COLO668 (cell line): ENCODE measurements around the gene TFDP1.

Experiments
- DNase-seq: peaks from one replicate; lab custom pipeline; 2025; ENCODE audit not compliant: unreplicated experiment; lab: John Stamatoyannopoulos, UW

The TFDP1 gene

DNA sequence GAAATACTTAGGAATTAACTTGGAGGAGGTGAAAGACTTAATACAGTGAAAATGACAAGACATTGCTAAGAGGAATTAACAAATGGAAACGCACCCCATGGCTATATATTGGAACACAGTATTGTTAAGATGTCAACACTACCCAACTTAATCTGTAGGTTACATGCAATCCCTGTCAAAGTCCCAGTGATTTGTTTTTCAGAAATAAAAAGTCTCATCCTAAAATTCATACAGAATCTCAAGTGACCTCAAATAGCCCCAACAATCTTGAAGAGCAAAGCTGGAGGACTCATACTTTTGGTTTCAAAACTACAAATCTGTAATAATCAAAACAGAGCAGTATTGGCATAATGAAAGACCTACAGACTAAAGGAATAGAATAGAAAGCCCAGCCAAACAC is 60.2 kb downstream of the TFDP1 start:
- no peak for DNase-seq

- DNase-seq, result no peak
These were observed 60.8 kb downstream of the TFDP1 start for GRCh38 chr13:113645329-113645728.

DNA sequence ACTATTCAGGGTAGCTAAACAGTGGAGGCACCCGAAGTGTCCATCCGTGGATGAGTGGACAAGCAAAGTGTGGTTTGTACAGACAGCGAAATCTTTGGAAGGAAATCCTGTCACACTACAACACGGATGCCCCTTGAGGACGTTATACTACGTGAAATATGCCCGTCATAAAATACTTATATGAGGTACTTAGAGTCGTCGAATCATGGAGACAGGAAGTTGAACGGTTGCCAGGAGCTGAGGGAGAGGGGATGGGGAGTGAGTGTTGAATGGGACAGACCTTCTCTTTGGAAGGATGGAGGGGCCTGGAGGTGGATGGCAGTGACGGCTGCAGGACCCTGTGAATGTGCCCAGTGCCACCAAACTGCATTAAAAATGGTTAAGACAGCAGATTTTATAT is 61.8 kb downstream of the TFDP1 start:
- peak; percentile 58 for DNase-seq

DNA sequence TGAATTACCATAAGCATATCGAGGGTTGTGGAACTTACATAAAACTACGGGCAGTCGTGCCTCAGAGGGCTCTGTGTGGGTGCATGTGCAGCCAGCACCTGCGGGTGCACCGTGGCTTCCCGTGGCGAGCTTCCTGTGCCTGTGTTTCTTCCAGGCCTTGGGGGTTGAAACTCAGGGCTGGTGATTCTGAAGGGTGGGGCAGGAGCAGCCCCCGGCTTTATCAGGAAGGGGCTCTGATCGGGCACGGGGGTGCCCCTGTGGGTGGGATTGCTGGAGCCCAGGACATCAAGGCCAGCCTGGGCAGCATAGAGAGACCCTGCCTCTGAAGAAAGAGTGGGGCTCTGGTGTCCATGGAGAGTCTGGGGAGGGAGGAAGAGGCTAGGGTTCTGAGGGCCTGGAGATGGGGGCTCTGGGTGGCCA is 62.4 kb downstream of the TFDP1 start:
- no peak for DNase-seq

DNA sequence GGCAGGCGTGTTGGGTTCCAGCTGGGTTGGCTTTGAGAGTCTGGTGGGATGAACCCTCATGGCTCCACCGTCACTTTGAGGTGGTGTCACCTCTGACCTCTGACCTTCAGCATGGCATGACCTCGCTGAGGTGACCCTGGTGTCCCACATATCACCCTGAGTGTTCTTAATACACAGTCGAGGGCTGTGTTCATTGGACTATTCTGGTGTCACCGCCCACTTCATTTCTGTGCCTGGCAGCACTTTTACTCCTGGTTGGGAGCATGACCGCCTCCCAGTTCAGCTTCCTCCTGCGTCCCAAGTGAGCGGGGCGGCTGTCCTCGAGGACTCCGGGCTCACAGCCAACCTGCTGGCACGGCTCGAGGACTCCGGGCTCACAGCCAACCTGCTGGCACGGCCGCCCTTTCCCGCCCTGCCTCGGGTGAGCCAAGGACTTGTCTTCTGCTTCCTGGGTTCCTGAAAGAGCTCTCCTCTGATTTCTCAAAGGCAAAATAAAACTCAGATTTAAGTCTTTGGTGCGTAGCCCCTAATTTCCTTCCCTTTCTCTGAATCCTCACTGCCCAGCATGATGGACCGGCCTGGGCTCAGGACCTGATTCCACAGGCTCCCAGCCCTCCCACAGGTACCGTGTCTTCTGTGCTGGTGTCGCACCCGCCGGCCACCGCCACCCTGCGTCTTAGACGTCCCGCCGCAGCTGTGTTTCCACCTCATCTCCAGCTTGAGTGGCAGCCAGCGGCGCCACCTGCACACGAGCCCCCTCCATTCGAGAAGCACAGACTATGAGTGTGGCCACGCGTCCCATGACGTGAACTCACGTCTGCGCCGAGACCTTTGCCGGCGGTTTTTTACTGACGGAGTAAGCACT is 63.0 kb downstream of the TFDP1 start:
- DNase-seq, result peak; percentile 97

- DNase-seq, result no peak
These were observed 63.7 kb downstream of the TFDP1 start for GRCh38 chr13:113648216-113648610.

DNA sequence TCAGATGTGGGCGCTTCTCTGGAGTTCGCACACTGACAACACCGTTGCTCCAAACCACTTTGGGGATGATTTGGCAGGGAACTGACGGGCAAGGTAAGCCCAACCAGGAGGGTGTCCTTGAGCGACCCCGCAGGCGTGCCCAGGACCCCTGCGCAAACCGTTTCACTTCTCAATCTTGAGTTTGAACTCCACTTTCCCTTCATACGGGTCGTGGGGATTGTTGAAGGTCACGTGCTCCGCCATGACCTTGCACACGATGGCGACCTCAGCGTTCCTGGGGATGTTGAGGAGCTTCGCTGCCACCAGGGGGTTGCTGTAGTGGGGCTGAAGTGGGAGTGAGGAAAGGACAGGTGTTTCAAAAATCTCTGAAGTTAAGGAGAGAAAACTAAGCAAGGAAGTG is 64.7 kb downstream of the TFDP1 start:
- no peak for DNase-seq

GRCh38 chr13:113650275-113650674 is 65.7 kb downstream of the TFDP1 start:
- DNase-seq, result no peak

GRCh38 chr13:113650731-113651148 is 66.2 kb downstream of the TFDP1 start:
- DNase-seq, result no peak

DNA sequence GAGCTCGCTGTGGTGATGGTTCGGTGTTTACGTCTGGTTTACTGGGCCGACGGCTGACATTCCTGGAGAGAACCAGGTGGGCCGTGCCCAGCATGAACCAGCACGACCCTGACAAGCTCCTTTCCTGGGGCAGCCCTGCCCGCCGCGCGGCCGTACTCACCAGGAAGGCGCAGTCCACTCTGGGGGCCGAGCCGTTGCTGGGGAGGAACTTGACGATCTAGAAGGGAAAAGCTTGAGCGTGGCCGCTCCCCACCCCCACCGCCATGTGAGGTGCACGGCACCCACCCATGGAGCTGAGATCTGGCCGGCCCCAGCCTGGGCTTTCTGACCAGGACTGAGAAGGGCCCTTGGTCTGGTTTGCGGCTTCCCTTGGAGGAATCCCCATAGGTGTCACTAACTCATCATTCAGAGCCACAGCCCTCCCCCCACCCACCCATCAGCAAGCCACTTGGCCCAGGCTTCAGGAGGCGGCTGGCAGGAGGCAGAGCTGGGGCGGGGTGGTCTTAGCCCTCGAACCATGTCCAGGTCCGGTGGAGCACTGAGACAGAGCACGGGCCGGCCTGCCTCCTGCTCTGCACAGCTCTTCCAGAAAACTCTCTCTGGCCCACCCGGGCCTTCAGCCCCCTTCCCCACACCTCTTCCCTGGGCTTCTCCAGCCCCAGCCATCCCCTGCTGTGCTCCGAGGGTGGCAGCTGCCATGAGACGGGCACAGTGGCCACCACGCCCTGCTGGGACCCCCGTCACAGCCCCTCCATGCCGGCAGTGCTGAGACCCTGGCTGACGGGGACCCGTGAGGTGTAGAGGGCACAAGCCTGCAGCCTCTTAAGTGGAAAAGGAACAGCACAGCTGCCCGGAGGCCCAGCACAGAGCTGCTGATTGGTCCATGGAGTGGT is 67.2 kb downstream of the TFDP1 start:
- no peak for DNase-seq

DNA sequence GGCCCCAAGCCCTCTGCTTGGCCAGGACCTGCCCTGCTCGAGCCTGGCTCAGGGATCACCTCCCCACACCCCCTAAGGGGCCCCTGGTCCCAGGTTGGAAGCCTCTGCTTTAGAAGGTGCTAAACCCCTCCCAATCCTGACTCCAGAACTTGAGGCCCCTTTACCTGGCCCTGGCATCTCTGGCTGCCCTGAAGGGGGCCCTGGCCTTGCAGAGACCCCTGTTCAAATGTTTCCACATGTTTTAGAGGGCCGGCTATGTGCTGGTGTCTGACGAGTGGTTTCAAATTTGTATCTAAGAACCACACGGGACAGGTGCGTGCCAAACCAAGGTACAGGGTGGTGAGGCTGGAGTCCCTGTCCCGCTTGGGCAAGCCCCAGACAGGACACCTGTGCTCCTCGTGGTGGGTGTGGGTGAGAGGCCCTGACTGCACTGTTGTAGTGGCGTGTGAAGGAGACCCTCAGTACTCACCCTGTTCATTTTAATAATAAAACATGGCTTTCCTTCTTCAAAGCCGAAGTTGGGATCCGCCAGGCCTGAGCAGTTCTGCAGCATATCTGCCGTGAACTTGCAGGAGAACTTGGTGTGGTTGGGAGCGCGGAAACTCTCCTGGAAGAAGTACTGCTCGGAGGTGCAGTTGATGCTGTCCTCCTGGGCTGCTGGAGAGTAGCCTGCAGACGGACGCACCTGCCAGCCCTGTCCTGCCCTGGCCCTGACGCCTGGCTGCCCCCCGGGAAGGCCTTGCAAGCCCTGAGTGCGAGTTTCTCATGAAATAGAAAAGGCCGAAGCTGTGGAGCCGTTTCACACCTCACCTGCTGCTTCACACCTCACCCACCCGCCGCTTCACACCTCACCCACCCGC is 68.1 kb downstream of the TFDP1 start:
- no peak for DNase-seq

DNA sequence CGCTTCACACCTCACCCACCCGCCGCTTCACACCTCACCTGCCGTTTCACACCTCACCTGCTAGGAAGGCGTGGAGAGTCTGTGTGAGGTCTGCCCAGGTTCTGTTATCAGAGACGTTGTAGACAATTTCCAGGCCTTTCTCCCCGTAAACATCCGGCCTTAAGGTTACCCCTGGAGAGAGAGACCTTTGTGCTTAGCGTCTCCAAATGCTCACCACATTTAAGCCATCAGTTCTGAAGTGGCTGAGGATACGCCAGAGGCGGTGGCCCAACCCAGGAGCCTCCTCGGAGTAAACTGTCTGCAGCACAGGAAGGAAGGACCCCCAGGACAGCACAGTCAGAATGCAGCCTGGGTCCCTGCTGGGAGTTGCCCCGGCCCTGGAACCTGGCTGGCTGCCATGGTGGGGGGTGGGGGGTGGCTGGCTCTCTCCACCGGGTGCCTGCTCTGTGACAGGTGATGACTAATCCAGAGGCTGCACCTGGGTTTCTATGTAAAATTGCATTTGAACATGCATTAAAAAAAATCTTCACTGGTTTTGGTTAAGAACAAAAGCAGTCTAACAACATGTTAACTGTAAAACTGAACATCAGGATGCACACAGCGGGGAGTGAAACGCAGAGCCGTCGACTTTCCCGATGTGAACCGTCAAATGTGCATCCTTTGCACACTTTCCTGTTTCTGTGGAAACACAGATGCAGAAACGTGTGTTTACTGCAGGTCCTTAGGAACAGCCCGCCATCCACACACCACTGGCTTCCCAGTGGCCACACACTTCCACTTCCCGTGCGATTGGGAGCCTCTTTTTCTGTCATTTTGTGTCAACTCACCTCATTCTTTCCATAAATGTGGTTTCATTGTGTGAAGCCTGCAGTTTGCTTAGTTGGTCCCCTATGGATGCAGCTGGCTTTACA is 69.0 kb downstream of the TFDP1 start:
- DNase-seq, result peak; percentile 91

- no peak for DNase-seq
These were observed 69.6 kb downstream of the TFDP1 start for GRCh38 chr13:113654175-113654560.

DNA sequence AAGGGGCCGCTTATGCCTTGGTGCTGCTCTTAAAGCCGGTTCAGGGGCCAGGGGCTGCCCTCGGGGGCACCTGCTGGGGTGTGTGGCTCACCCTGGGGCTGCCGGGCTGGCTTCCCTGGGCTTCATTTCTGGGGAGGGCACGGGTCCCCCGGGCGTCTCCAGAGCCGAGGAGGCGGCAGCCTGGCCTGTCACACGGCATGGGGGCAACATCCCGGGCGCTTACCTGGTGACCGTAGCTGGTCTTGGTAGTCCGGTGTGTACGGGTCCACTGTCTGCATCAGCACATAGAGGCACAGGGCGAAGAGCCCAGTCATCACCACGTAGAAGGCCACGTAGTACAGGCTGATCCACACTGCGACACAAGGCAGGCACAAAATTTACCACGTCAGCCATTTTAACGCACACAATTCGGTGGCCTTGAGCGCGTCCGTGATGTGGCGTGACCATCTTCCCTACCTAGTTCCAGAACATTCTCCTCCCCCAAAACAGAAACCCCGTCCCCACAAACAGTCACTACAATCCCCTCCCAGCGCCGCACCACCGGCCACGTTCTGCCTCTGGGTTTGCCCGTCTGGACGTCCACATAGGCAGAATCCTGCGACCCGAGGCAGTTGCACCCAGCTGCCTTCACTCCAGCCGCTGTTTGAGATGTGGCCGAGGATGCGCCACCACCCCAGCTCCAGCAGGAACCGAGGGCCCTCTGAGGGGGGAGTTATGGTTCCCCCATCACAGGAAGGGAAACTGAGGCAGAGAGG is 70.2 kb downstream of the TFDP1 start:
- DNase-seq, result no peak

DNA sequence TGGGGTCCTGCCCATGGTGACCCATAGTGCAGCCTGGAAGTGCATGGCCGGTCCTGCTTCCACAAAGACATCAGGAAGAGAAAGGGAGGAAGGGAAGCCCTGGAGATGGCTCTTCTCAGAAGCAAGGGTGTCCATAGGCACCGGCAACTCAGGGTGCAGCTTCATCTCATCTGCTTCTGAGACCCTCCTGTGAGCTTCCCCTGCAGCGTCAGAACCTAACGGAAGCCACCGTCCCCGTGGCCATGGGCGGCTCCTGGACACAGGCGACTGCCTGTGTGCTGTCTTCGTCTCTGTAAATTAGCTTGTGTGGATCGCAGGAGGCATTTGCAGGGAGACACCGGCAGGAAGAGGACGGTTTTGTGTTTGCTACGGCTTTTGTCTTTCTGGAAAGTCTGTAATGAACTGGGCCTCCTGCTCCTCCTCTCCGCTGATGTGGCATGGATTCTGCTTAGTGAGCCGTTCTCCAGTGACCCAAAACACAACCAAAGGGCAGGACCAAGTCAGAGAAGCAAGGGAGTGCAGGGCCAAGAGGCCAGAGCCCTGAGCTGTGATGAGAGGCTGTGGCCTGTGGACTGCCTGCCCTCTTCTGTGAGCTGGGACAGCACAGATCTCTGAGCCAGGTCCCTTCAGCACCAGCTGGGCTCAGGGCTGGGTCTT is 70.9 kb downstream of the TFDP1 start:
- DNase-seq, result no peak

DNA sequence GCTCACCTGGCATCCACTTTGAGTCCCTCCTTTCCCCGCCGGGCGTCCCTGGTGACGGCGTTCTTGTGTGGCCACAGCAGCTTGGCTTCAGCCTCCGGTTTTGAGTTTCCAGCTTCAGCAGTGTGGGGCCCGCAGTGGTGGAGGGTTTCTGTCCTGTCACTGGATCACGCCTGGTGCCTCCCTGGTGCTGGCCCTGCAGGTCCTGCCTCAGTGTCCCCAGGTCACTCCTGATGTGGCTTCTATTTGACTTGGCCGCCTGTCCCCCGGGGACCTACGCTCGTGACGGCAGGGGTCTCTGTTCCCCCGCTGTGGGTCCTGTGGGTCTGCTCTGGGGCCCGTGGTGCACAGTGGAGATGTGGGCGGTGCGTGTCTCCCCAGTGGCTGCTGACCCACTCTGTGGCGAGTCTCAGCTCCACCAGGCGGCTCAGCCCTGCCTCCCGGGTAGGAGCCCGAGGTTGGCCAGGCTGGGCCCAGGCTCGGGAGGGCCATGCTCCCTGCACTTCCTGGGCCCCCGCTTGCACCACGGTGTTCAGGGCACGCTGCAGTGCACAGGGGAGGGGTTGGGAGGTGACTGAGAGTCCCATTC is 71.5 kb downstream of the TFDP1 start:
- DNase-seq, result no peak

DNA sequence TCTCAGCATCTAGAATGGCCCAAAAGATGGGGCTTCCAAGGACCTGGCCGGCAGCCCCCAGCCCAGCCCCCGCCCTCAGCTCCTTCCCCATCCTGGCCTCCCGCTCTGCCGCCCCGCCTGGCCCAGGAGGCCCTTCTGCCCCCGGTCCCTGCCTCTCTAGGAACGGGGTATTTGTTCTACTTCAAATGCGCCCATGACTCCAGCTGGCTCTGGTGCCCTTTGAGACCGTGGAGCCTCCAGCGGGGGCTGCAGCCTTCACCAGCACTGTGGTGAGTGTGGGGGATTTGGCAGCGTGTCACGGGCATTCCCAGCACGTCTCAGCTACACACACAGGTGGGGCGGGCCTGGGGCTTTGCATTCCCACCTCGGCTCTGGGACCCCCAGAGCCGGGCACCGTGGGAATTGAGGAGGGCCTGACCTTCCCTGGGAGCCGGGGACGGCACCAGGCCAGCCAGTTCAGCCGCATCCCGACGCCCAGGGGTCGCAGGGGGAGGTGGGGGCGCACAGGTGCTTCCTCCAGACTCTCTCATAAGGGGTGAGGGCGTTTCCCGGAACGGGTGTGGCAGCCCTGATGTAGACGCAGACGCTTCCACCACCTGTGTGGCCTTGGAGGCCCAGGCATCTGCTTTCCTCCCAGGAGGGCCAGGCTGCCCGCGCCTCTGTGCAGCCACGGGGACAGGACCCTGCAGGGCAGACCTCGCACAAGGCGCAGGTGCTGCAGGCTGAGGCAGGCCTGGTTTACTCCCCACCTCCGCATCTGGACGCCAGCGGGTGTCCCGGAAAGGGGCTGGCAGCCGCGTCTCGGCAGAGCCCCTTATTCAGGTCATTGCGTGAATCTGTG is 72.5 kb downstream of the TFDP1 start:
- DNase-seq, result peak; percentile 80
